ENCODE measurements around the gene LUZP4.

DNA sequence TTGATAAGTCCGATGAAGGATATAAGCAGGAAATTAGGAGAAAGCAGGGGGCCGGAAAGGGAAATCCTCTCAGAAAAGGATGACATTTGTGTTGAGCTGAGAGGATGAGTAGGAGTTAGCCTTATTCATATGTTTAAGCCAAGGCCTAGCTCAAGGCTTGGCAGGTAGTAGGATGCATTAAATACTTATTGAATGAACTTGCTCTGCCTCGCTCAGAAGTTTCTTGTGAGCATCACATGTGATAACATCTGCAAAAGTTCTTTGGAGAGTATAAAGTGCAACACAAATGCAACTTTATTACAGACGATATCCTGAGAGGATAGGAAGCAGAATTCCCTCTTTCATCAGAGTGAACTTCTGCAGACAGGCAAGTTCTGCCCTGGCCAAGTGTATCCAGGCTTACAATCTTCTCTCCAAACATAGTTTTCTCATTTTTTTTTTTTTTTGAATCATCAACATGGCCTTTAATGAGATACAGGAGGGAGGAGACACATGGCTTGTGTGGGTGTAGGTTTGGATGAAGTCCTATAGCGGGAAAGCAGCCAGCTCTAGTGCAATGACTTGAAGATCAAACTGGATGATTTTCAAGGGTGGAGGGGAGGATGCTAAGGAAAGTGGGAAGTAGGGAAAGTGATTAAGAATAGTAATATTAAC, 48.1 kb downstream of the LUZP4 start:
- TF ChIP-seq, protein P1, sequence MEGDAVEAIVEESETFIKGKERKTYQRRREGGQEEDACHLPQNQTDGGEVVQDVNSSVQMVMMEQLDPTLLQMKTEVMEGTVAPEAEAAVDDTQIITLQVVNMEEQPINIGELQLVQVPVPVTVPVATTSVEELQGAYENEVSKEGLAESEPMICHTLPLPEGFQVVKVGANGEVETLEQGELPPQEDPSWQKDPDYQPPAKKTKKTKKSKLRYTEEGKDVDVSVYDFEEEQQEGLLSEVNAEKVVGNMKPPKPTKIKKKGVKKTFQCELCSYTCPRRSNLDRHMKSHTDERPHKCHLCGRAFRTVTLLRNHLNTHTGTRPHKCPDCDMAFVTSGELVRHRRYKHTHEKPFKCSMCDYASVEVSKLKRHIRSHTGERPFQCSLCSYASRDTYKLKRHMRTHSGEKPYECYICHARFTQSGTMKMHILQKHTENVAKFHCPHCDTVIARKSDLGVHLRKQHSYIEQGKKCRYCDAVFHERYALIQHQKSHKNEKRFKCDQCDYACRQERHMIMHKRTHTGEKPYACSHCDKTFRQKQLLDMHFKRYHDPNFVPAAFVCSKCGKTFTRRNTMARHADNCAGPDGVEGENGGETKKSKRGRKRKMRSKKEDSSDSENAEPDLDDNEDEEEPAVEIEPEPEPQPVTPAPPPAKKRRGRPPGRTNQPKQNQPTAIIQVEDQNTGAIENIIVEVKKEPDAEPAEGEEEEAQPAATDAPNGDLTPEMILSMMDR (IDR thresholded peaks at IDR 0.05; ENCODE audit: low read length), result no peak
- no peak for TF ChIP-seq EZH2 (optimal IDR thresholded peaks at IDR 0.05; ENCODE audit: low read depth, low read length)

Measured in MM.1S (cell line).